K562 (cell line): Measurements from ENCODE around the gene GRSF1. TPM values are rescaled to one million over a fixed set of nuclear protein-coding genes. Genes with fewer than 3 reads are reported as not detected.

Experiments used
- ATAC-seq: fragments of 200-7000 bp; cut with Tn5 transposase; 3 replicates; pipeline ENCODE4 v1.9.1; 2020; ENCODE audit warnings: moderate library complexity
- BruUV-seq: library from RNA; stranded (reverse); fragments of 400-500 nt; replicated peaks from 2 replicates; lab custom pipeline; 2021; lab: Mats Ljungman, UMichigan
- CTCF ChIA-PET: fragments of 300-600 bp; formaldehyde crosslinking; extraction: SDS; loops from one replicate; lab custom pipeline; 2021; ENCODE audit warnings: low intra/inter-chr PET ratio; lab: Yijun Ruan, JAX
- POLR2A ChIA-PET: fragments of 300-600, 350-650 bp; sonication (Branson Sonifier 250); formaldehyde crosslinking; extraction: SDS; loops from one replicate; lab custom pipeline; 2021; ENCODE audit warnings: antibody characterized with exemption, inconsistent platforms; lab: Yijun Ruan, JAX
- DNase-seq, 4 experiments: peaks; one replicate each; pipeline versions ENCODE4 v3.0.0 to v3.0.0-alpha.2; 2011 to 2018; ENCODE audit warnings: low spot score in 3 of 4, mixed read lengths in 3 of 4; ENCODE audit errors: extremely low read depth in 1 of 4
- FAIRE-seq: peaks from 2 replicates; lab custom pipeline; 2011; peaks lifted over from hg19 to GRCh38; lab: Jason Lieb, UNC
- H2AFZ ChIP-seq: 2 replicates; pipeline ENCODE4 v1.6.0; 2011; ENCODE audit warnings: low read depth, low read length, control low read depth, inconsistent platforms
- H3K27ac ChIP-seq: fragments of 200-600 bp; 3 replicates; pipeline ENCODE4 v1.8.0; 2011; ENCODE audit warnings: low read depth, mild to moderate bottlenecking, control low read depth, inconsistent platforms, low read length, moderate library complexity, mixed read lengths; ENCODE audit errors: extremely low read depth
- H3K27me3 ChIP-seq, 2 experiments: fragments of 300-600 bp in 1 of 2; 2 replicates in 1 of 2; 3 replicates in 1 of 2; pipeline versions ENCODE4 v1.6.0 to v1.8.0; 2011; ENCODE audit warnings: inconsistent platforms in 2 of 2, low read length in 2 of 2, mild to moderate bottlenecking in 1 of 2, mixed read lengths in 1 of 2, moderate library complexity in 1 of 2; ENCODE audit not compliant: control insufficient read depth in 2 of 2, insufficient read depth in 2 of 2
- H3K36me3 ChIP-seq: fragments of 300-600 bp; 3 replicates; pipeline ENCODE4 v1.8.0; 2011; ENCODE audit warnings: mild to moderate bottlenecking, low read length, inconsistent platforms; ENCODE audit not compliant: control insufficient read depth, insufficient read depth
- H3K4me1 ChIP-seq, 2 experiments: fragments of 200-600 bp in 1 of 2; replicated peaks in 1 of 2; 2 replicates in 1 of 2; 3 replicates in 1 of 2; pipeline versions ENCODE4 v1.5.1 to v1.8.0; 2011; ENCODE audit warnings: inconsistent platforms in 2 of 2, low read length in 2 of 2, mild to moderate bottlenecking in 1 of 2, mixed read lengths in 1 of 2, moderate library complexity in 1 of 2; ENCODE audit not compliant: control insufficient read depth in 2 of 2, insufficient read depth in 2 of 2
- H3K4me2 ChIP-seq: 2 replicates; pipeline ENCODE4 v1.6.1; 2011; ENCODE audit warnings: low read length, control low read depth, inconsistent platforms, mixed read lengths; ENCODE audit not compliant: insufficient read depth
- H3K4me3 ChIP-seq: fragments of 200-600 bp; sonication (generic), shearing (Covaris generic); 2 replicates; pipeline ENCODE4 v1.5.1; 2016; ENCODE audit warnings: control low read depth, inconsistent platforms
- H3K79me2 ChIP-seq: fragments of 200-600 bp; 3 replicates; pipeline ENCODE4 v1.8.0; 2011; ENCODE audit warnings: low read length, inconsistent platforms; ENCODE audit not compliant: control insufficient read depth, insufficient read depth
- H3K9ac ChIP-seq, 2 experiments: 2 replicates each; pipeline versions ENCODE4 v1.6.0 to v1.6.1; 2011; ENCODE audit warnings: low read depth in 2 of 2, low read length in 2 of 2, control low read depth in 1 of 2, inconsistent platforms in 1 of 2, mild to moderate bottlenecking in 1 of 2, mixed read lengths in 1 of 2; ENCODE audit not compliant: insufficient read depth in 1 of 2
- H3K9me1 ChIP-seq: one replicate; pipeline ENCODE4 v1.6.0; 2011; ENCODE audit warnings: inconsistent platforms, mild to moderate bottlenecking, low read length, moderate library complexity; ENCODE audit not compliant: control insufficient read depth, insufficient read depth
- H3K9me3 ChIP-seq: replicated peaks from 2 replicates; pipeline ENCODE4 v1.5.1; 2011; ENCODE audit warnings: low read depth, low read length, inconsistent platforms; ENCODE audit not compliant: control insufficient read depth, insufficient read depth
- H4K20me1 ChIP-seq: replicated peaks from 2 replicates; pipeline ENCODE4 v1.6.1; 2011; ENCODE audit warnings: low read length, inconsistent platforms, mixed read lengths; ENCODE audit not compliant: control insufficient read depth, insufficient read depth
- CBFB ChIP-seq: sonication (generic); formaldehyde crosslinking; IDR thresholded peaks from 2 replicates; pipeline ENCODE4 v1.4.0; 2020; ENCODE audit warnings: mild to moderate bottlenecking, missing genetic modification reagents
- GABPB1 ChIP-seq: sonication (generic); formaldehyde crosslinking; IDR thresholded peaks from 2 replicates; pipeline ENCODE4 v1.8.0; 2022; ENCODE audit warnings: mild to moderate bottlenecking, missing genetic modification reagents
- JUN ChIP-seq, 2 experiments: sonication (generic) in 1 of 2; formaldehyde crosslinking in 1 of 2; IDR thresholded peaks; 2 replicates each; pipeline versions ENCODE4 v1.6.1 to v1.8.0; 2012 to 2022; ENCODE audit warnings: borderline replicate concordance in 2 of 2, mild to moderate bottlenecking in 2 of 2, improper control_type of control experiment in 1 of 2, low read depth in 1 of 2, low read length in 1 of 2, missing genetic modification reagents in 1 of 2
- MBD2 ChIP-seq: sonication (generic); IDR thresholded peaks from 2 replicates; pipeline ENCODE4 v1.6.1; 2016; ENCODE audit warnings: low read depth, borderline replicate concordance
- POLR3G ChIP-seq: IDR thresholded peaks from 2 replicates; pipeline ENCODE4 v1.6.1; 2011; ENCODE audit not compliant: insufficient read length, insufficient replicate concordance; ENCODE audit errors: extremely low read depth
- RBM25 ChIP-seq: fragments of 200-400 bp; formaldehyde crosslinking; IDR thresholded peaks from 2 replicates; pipeline ENCODE4 v1.6.1; 2018; ENCODE audit warnings: low read length, low read depth, moderate library complexity; ENCODE audit not compliant: severe bottlenecking
- XRCC4 ChIP-seq: IDR thresholded peaks from one replicate; pipeline ENCODE4 v1.6.1; 2011; ENCODE audit not compliant: insufficient read depth, insufficient read length; ENCODE audit errors: extremely low read depth
- WGBS: fragments of 100-300 bp; shearing (Covaris generic); methylation state at CpG from one replicate; pipeline ENCODE4 v1.1.6; 2016; ENCODE audit warnings: low coverage, mixed read lengths; ENCODE audit not compliant: insufficient coverage; ENCODE audit errors: missing lambda C conversion rate; 5-methylcytosine and 5-hydroxymethylcytosine counted together
- in situ Hi-C: fragments of 300-500 bp; cut with MboI; formaldehyde crosslinking; loops from 4 replicates; pipeline ENCODE4 v1.15.0; 2018; ENCODE audit warnings: inconsistent platforms, mixed read lengths
- intact Hi-C: fragments of 100-400 bp; cut with micrococcal nuclease; formaldehyde crosslinking; loops from 2 replicates; pipeline ENCODE4 v1.14.2; 2022
- polyA plus RNA-seq, 8 experiments: library from polyadenylated mRNA; depleted of rRNA in 4 of 8; stranded (reverse) in 5 of 8; unstranded in 3 of 8; fragments of >200 nt; fragmentation: Nextera tagmentation in 2 of 8; fragmentation: Illumina TruSeq in 1 of 8; extraction: Ambion mirVana in 2 of 8; extraction: Trizol in 1 of 8; gene quantifications; 2 replicates each; pipeline versions ENCODE4 v1.2.1 to v1.2.3, GENCODE V29; 2011 to 2014; ENCODE audit warnings: inconsistent platforms in 1 of 8, missing spikeins in 1 of 8
- total RNA-seq, 7 experiments: library from RNA; depleted of rRNA in 6 of 7; stranded (reverse); fragments of >200 nt in 6 of 7; fragmentation: Illumina TruSeq in 2 of 7; extraction: Trizol in 2 of 7; gene quantifications; 2 replicates each; pipeline versions ENCODE4 v1.2.1 to v1.2.3, GENCODE V29; 2011 to 2021; ENCODE audit warnings: low replicate concordance in 1 of 7
- TF ChIP-seq, protein P1 (sequence below), 2 experiments: IDR thresholded peaks in 1 of 2; conservative IDR thresholded peaks in 1 of 2; 2 replicates each; pipeline ENCODE4 v1.6.1; 2016; ENCODE audit warnings: low read depth in 2 of 2, mild to moderate bottlenecking in 1 of 2, missing compliant biosample characterization in 1 of 2, missing genetic modification characterization in 1 of 2, moderate library complexity in 1 of 2

GRSF1 gene
- total and polyA plus RNA-seq, 9 of the 15 experiments (the other 6 are each of a cell fraction or from before 2014, with no cell fraction given) = 33.0 to 105 (median 76.0) TPM

DNA sequence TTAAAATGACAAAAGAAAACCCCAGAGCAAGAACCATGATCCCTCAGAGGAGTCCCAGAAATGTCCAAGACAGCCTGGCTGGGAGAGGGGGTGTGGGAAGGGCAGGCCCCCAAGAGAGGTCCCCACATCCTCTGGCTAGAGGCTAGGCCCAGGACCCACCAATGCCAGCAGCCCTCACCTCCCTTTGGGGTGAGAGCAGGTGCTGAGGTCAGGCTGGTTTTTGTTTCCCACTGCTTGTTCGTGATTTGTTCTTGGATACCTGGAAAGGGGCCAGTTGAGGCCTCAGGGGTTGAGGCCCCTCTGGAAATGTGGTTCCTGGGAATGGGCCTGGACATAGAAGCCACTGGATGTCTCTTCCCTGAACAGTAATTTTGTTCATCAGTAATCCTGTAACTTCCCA is 2.3 kb upstream of the GRSF1 start:
- 47% methylated on average over 1 of the region's 1 CpG for WGBS
- Histone ChIP-seq H4K20me1 (peaks cover 6% of the 10 kb centered on the region), H3K9ac (no peak overlapping the region), H3K9me1 (peaks cover 1% of the 10 kb centered on the region), H3K27ac (no peak overlapping the region), H3K4me2 (no peak overlapping the region), H3K27me3 (no peaks in the 10 kb centered on the region), H2AFZ (no peak overlapping the region), H3K36me3 (peaks cover 3% of the 10 kb centered on the region; the same call in 2 of the 3 replicates), H3K4me1 (peaks cover 5 to 18% of the 10 kb centered on the region in 2 experiments), H3K4me3 (no peak overlapping the region), H3K79me2 (peaks cover 27% of the 10 kb centered on the region), H3K9me3 (no peaks in the 10 kb centered on the region)
- intact Hi-C loops (no loop called here), in situ Hi-C loops (no loop called here)
- DNase-seq = no peak
- no peak for TF ChIP-seq MBD2
- no peak for ATAC-seq
- no TSS peak for BruUV-seq
- CTCF ChIA-PET = no interaction called here
- no peak for FAIRE-seq
- POLR2A ChIA-PET = no interaction called here

DNA sequence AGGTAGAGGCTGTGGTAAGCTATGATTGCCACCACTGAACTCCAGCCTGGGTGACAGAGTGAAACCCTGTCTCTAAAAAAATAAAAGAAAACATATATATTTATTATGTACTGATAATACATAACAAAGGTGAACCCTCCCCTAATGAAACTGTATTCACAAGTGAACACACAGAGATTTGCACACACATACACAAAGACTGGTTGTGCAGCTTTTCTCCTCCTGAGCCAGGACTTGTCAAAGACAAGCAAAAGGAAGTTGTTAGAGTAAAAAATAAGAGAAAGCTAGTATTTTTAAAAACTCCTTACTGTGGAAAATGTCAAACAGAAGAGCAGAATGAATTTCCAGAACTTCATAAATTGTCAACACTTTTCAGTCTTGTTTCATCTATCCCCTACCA is 1.5 kb upstream of the GRSF1 start:
- Histone ChIP-seq H3K4me1 (peaks cover 13 to 18% of the 10 kb centered on the region in 2 experiments), H3K4me2 (no peak overlapping the region), H3K36me3 (peaks cover 10% of the 10 kb centered on the region; the same call in 2 of the 3 replicates), H3K9ac (no peak overlapping the region), H3K27ac (no peak overlapping the region), H3K79me2 (peaks cover 35% of the 10 kb centered on the region), H2AFZ (no peak overlapping the region), H3K9me3 (no peaks in the 10 kb centered on the region), H3K4me3 (no peak overlapping the region), H3K9me1 (peaks cover 8% of the 10 kb centered on the region), H4K20me1 (peaks cover 13% of the 10 kb centered on the region), H3K27me3 (no peaks in the 10 kb centered on the region)
- ChIA-PET CTCF (no interaction called here), POLR2A (no interaction called here)
- no peak for ATAC-seq
- in situ Hi-C loops = no loop called here
- intact Hi-C loops = no loop called here
- no peak for DNase-seq
- TF ChIP-seq JUN (IDR thresholded peaks at IDR 0.05; ENCODE audit: borderline replicate concordance, low read depth, low read length) (no peak), JUN (CRISPR knock-in tag; IDR thresholded peaks at IDR 0.05; ENCODE audit: borderline replicate concordance) (no peak), XRCC4 (no peak), POLR3G (no peak), RBM25 (no peak), CBFB (no peak), GABPB1 (CRISPR knock-in tag) (no peak)
- TF ChIP-seq, protein P1, sequence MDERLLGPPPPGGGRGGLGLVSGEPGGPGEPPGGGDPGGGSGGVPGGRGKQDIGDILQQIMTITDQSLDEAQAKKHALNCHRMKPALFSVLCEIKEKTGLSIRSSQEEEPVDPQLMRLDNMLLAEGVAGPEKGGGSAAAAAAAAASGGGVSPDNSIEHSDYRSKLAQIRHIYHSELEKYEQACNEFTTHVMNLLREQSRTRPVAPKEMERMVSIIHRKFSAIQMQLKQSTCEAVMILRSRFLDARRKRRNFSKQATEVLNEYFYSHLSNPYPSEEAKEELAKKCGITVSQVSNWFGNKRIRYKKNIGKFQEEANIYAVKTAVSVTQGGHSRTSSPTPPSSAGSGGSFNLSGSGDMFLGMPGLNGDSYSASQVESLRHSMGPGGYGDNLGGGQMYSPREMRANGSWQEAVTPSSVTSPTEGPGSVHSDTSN (CRISPR knock-in tag; IDR thresholded peaks at IDR 0.05; ENCODE audit: low read depth) = no peak
- TF ChIP-seq, protein P1 (tag; conservative IDR thresholded peaks at IDR 0.05; ENCODE audit: low read depth) = no peak
- FAIRE-seq = no peak
- BruUV-seq = no TSS peak
